Erythroblast (primary cell): ENCODE results near the gene KIF20B.

Experiments used
- GATA1 ChIP-seq: IDR thresholded peaks from 2 replicates; pipeline ENCODE4 v1.6.1; 2011; ENCODE audit warnings: low read depth, mild to moderate bottlenecking, control low read depth, low read length, moderate library complexity
- POLR2A ChIP-seq: IDR thresholded peaks from 2 replicates; pipeline ENCODE4 v1.6.1; 2011; ENCODE audit warnings: mild to moderate bottlenecking, low read length

DNA sequence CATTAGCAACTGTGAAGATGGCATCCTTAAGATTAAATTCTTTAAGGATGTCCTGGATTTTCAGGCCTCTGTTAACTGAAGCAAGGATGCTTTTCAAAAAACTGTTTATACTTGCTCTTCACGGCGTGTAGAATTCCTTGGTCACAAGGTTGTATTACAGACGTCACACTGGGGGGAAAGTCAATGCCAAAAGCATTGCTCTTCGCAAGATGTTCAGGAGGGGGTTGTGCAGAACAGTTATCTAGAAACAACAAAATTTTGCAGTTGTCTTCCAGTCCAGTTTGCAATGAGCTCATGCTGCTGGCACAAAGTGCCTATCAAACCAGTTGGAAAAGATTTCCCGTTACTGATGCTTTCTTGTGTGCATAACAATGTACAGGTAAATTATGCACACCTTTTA lies 8.2 kb upstream of the KIF20B start:
- TF ChIP-seq POLR2A (no peak), GATA1 (no peak)
